IPS-NIHi11 (cell line): ENCODE data around the gene LNX1.

Experiments
- DNase-seq: peaks from one replicate; pipeline ENCODE4 v3.0.0; 2012; ENCODE audit warnings: mixed read lengths, low spot score

The LNX1 gene

DNA sequence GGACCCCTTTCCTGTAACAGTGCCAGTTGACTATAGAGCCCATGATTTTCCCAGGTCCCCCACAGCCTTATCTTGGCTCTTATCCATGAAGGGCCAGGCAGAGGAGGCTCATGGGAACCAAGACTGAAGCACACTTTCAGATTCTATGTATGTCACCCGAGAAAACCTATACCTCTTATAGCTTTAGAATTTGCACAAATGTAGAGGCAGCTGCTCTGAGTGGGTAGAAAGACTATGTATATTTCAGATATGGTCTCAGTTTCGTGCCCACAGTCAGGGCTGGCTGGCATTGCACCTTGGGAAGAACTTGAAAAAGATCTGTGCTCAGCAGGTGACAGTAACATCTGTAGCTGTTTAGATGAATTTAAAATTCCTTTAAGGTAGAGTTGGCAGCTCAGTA is 8.3 kb upstream of the LNX1 start:
- no peak for DNase-seq

DNA sequence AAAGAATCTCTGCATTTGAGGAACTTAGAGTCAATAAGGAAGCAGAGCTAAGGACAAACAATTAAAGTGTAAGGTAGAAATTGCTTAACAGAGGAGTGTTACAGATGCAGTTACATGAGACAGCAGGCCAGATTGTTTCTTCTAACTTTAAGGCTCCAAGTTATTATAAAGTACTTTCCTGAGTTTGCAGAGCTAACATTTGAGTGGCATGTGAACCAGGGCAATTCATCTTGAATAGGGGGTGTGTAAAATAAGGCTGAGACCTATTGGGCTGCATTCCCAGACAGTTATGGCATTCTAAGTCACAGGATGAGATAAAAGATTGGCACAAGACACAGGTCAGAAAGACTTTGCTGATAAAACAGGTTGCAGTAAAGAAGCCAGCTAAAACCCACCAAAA is 7.6 kb upstream of the LNX1 start:
- DNase-seq = no peak

DNA sequence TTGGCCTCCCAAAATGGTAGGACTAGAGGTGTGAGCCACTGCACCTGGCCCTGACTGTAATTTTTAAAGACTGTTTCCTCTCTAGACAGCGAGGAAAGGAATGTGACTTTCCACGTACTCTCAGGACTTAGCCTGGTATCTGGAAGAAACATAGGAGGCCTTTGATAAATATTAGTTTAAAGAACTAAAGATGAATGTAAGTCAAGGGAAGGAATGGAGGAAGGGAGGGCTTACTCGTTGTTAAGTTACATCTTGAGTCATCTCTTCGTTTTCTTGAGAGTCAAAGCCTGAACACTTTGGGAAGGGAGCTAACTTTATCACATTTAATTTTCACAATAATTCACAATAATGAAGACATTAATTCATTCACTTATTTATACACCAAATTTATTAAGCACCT is 7.2 kb upstream of the LNX1 start:
- no peak for DNase-seq

DNA sequence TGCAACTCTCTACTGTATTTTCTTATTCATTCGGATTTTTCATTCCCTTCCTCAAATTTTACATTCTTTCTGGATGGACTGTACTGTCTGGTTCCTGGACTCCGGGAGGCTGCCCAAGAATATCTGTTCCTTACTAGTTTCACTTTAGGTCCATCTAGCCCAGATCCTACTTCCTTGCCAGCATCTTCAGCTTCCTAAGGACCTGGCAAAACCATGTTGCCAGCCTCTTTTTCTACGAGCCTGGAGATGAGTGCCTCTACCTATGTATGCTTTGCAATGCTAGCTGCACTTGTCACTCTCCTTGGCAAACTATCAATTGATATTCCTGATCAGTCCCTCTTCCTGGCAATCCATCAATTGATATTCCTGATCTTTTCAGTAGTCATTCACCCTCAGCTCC is 5.6 kb upstream of the LNX1 start:
- DNase-seq = no peak

DNA sequence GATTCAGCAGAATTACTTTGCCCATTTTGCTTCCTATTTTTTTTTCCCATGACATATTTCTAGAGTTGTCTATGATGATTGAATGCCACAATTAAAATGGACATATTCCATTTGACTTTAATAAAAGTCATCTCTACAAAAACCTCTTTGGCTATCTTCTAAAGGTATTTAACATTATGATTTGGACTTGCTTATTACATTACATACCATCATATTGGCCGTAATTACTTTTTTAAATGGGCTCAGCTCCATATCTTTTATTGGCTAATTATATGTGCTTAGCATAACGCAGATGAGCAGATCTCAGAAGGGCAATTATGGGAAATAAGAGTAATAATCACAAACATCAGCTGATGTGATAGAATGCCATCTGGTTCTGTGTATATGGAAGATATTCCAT is 4.5 kb upstream of the LNX1 start:
- no peak for DNase-seq

DNA sequence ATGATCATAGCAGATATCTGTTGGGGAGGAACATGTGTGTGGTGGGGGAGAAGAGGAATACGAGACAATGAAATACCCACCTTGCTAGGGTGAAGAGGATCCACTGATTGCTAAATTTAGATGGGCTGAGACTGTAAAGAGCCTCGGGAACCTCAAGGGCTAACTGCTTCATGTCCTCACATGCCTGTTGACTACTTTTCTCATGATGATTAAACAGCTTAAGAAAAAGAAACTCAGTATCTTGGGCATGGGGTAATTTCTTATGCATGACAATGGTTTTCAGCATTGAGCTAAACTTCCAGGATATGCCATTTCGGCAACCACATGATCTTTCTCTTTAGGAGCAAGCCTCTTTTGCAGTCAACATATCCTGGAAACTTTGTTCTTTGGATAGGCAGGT is 3.9 kb upstream of the LNX1 start:
- no peak for DNase-seq

DNA sequence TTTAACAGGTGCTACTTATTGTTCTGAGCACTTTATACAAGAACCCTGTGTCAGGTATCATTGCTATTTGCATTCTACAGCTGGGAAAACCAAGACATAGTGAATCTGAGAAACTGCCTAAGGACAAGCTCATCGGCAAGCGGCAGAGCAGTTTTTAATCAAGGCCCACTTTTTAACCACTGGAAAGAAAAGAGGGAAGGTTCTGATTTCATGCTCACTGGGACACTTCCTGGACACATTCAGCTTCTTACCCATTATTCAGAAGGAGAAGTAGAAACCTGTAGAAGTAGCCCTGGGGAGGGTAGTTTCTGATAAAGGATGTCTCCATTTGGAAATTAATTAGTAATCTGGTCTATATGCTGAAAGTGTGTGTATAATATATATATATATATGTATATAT is 2.5 kb upstream of the LNX1 start:
- DNase-seq = no peak

DNA sequence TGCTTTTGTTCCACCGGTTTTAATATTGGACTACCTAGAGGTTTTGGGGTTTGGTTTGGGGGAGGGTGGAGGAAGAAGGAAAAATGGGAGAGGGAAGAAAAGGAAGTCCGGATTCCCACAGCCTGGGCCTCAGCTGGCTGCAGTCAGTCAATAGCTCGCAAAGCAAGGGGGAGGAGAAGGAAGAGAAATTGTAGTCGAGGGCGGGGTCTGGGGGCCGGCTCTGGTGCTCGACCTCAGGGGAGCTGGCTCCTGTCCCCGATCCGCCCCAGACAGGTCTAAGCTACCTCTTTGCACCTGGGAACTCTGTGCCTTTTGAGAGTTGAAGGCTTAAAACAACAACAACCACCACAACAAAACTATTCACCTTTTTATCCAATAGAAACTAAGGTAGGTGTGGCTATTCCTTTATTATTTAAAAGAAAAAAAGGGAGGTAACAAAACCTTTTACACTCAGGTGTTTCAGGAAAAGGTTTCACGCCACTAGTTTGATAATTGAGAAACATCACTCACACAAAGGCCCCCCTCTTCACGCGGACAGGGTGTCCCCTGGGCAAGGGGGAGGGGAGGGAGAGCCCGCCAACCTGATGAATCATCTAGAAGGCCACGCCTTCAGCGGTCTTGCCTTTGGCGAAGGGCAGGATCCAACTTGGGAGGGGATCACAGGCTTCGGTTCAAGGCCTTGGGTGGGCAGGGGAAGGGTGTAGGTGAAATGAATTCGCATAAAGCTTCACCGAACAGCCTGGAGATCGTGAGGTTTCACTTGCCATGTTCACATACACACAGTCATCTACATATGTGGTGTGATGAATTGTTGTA is 1.6 kb upstream of the LNX1 start:
- peak; percentile 80 for DNase-seq

DNA sequence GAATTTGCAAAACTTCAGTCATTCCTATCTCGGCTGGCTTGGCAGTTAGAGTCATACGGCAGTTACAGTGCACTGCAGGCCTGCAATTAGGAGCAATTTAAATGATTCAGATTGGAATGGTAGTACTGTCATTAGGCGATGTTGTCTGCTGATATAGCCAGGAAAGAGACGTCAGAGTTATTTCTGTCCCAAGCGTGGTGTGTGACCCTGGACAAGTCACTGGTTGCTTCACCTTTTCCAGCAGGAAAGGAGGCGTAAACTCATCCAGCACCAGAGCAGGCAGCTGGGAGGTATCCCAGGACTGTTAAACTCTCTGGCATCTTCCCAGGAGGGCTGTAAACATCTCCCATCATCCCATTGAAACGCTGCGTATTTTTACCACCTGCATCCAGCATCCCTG is 836 bp upstream of the LNX1 start:
- no peak for DNase-seq

DNA sequence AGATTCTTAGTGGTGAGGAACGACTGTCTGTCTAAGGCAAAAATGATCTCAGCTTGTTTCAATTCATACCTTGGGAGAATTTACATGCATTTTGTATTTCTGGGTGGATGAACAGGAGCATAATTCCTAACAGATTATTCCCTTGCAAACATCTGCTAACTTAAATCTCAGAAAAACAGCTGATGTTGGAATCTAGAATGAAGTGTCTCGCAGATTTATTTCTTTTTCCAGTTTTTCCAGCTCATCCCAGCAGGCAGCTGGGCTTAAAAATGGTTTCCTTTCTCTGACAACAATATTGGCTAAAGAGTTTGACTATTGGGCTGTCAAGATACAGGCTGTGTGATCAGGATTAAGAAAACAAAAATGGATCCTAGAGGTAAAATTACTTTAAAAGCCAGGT is 1.1 kb downstream of the LNX1 start:
- DNase-seq = no peak

DNA sequence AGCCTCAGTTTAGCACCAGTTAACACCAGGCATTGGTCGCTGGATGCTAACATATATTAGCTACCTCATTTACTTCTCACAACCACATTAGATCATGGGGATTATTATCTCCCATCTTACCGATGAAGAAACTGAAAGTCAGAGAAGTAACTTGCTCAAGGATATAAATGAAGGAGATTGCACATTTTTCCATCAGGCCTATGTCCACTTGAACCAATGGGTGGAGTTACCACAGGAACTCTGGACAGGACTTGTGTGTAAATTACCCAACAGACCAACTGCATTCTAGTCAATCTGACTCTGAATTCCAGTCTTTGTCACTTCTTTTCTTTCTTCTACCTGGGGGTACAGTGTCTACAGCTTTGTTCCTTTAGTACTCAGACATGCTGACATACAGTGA is 1.8 kb downstream of the LNX1 start:
- no peak for DNase-seq

DNA sequence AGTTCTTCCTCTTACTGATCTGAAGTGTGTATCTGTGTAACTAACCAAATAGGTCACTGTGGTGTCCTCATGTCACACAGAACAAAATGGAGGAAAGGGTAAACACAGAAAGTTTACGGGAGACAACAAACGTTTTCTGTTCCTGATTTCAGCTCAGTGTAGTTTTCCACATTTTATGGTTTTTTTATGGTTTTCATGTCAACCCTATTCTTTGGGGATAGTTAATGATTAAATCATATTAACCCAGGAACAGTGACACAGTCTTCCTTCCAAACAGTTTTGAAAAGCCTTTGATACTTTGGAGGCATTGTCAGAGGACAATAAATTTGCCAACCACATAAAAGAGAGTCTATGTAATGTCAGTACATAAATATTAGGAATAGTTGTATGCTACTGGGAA is 4.2 kb downstream of the LNX1 start:
- no peak for DNase-seq

DNA sequence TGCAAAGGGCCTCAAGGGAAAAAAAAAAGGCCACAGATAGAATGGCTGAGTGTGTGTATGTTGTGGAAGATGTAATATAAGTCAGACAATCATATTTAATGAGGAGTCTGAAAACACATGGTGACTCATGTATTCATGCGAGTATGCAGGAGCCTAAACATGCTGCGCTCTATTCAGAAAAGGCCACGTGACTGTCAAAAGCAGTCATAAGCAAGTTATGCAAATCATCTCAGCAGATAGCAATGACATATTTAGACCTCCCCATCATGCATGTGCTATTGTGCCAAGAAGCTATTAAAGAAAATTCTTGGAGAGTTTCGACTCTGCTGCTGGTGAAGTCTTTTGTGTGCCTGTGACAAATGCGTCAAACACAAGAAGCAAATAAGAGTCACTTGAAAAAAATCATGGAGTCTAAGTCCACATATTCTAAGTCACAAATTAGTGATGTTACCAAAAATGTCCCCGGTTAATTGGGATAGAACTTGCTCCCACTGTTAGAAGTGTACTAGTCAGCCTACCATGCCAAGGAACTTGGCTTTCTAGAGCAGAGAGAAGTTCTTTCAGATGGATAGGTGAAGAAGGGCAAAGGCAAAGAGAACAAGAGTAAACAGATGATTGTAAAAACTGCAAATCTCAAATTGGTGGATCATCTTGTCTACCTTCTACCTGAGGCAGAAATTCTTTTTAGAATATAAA is 5.0 kb downstream of the LNX1 start:
- no peak for DNase-seq

DNA sequence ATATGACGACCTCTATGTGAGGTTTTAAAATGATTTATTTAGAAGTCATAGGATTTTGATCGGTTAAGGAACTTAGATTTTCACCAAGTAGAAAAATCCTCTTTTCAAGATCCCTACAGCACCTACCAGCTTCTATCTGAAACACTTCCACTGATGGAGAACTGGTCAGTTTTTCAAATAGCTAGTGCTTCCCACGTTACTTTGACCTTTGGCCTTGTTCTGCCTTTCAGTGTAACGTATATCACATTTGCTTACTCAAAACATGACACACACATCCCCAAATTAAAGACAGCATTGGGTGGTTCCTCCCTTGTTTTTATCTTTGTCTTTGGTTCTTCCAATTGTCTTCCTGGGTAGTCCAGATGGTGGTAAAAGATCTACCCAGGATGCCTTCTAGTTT is 6.6 kb downstream of the LNX1 start:
- no peak for DNase-seq

DNA sequence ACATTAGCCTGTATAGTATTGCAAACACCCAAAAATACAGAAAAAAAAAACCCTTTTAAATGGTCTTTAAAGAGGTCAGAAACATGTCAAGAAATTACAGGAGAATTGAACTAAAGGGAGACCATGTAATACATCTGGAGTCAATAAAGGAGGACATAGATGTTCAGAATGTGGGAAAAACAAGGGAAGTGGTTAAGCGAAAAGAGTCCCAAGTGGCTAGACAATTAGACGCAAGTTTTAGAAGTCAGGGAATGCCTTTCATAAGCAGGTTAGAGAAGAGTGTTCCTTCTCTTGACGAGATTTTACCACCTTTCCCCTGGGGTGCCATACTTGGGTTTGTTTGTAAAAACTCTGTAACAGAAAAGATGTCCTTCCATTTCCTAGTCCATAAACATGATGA is 7.8 kb downstream of the LNX1 start:
- DNase-seq = no peak

DNA sequence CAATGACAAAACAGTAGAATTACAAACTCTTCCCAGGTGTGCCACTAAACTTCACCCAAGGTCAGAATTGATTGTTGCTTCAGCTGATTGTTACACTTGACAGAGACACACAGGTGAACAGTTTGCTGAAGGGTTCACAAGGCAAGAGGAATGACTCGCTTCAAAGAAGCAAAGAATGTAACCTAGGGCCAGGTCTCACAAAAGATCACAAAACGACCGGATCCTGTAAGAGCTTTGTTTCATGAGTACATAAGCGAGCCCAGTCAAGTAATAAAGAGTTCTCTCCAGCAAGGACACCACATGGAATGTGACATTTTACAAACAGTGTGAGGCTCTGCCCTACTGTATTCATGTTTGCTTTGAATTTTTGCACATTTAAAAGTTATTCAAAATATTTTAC is 9.1 kb downstream of the LNX1 start:
- no peak for DNase-seq

DNA sequence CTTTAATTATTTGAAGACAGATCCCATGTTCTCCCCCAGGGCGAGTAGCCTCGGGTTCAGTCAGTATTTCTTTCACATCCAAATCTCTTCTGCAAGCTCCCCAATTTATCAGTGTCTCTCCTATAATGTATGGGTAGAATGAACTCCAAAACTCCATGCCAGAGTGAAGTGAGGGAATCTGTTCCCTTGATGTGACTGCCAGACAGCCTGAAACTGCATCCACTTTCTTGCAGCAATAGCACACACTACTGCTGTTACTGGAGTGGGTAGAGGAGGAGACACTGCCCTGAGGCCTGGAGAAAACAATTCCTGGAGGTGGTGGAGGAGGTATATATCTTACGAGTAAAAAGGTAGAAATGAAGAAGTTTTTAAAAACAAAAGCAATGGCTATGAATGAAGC is 11.0 kb downstream of the LNX1 start:
- no peak for DNase-seq

DNA sequence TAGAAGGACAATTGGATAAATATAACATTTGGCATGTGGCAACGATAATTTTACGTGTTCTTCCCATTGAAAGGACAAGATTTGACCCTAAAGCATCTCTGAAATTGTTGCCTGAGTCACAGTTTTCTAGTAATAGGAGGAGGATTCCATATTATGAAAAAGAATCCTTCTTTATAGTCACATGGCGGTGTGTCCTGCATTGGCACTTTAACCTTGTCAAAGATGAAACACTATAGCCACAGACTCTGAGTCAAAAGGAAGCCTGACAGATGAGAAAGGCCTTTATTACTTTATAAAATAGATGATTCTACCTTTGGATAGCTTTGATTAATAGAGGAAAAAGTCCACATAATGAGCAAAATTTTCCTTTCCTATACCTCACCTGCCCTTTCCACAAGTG is 11.5 kb downstream of the LNX1 start:
- no peak for DNase-seq

DNA sequence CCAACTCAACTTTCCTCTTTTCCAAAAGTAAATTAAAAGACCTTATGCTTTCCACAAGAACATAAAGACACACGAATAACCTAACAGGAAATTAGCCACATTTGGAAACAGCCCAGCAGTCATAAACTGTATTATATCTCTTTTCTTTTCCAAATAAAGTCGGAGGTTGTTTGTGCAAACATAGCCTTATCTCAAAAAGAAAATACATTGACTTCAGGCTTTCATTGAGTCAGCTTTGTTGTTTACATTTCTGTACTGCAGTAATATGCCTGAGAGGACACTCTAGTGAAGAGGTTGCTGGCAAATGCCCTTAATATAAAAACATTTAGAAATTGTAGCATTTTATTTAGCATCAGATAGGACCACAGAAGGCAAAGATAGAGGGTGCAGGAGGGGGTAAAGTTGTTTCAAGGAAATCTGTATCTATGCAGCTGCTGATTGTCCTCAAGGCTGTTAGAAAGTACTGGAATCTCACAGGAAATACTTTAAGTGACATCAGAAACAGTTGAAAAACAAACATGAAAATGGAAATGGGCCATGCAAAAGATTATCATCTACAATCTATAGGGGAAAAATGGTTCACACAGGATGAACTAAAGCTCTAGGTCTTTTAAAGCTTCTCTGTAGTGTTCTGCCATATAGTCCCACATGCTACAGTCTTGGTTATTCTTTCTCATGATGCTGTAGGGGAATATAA is 14.5 kb downstream of the LNX1 start:
- no peak for DNase-seq

DNA sequence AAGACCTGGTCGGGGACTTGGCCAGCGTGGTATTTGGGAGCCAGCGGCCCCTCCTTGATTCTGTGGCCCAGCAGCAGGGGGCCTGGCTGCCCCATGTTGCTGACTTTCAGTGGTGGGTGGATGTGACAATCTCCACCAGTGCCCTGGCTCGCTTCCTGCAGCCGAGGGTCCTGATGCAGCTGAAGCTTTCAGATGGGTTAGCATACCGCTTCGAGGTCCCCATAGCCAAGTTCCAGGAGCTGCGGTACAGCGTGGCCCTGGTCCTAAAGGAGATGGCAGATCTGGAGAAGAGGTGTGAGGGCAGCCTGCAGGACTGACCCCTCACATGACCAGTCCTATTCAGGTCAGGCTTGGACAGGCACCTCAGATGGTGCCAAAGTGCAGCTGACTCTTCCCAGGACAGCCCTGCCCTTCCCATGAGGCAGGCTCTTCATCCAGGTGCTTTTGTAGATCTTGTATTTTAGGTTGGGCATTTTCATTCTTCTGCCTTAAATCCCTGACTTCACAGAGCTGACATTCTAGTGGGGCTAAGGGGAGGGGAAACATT is 15.1 kb downstream of the LNX1 start:
- no peak for DNase-seq

DNA sequence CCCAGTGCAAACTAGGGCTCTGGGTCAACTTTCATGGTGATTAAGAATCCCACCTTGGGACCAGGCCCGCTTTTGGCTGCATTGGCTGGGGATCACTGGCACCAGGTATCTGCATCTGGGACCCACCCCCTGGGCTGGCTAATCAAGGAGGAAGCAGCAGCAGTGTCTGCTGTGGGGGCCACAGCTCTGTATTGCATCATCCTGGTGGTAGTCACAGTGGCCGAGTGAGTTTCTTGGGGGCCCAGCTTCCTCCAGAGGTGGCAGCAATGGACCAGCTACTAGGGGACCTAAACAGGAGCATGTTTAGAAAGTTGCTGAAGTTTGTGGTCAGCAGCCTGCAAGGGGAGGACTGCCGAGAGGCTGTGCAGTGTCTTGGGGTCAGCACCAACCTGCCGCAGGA is 15.7 kb downstream of the LNX1 start:
- no peak for DNase-seq

DNA sequence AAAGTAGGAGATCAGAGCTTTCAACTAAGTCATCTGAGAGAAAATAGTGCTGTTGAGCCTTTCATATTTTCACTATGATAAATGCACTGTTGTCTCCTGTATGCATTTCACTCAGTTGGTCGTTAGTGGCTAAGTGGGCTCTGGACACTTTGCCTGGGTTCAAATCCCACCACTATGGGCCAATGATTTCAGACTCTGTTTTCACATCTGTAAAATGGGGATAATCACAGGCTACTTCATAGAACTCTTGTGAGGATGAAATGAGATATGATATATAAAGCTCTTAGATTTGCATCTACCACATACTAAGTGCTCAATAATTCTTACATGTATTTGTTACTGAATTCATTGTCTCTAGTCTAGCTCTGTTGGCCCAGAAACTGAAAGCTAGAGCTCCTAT is 16.8 kb downstream of the LNX1 start:
- DNase-seq = no peak

DNA sequence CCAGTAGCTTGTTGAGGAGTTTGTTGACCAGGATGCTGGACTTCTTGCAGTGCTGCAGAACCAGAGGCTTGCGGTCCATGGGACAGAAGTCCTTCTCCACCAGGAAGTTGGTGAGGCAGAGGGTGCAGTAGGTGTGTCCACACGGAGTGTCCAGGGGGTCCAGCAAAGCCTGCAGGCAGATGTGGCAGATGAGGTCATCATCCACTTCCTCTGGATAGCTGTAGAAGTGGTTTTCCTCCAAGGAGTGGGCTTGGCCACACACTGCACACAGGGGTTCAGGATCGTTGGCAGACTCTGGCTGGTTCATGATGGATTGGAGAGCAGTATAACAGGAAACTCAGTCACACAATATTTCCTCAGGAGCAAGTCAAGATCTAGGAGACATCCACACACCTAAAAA is 17.6 kb downstream of the LNX1 start:
- no peak for DNase-seq
